ENCODE measurements around the gene COL11A1.

- no peak for TF ChIP-seq EZH2phosphoT487 (IDR thresholded peaks at IDR 0.05; ENCODE audit: borderline replicate concordance)
- no peak for TF ChIP-seq CTCF (IDR thresholded peaks at IDR 0.05 in 2 of 3, conservative IDR thresholded peaks at IDR 0.05 in 1 of 3; ENCODE audit: borderline replicate concordance in 1 of 3, insufficient read depth in 1 of 3, low read depth in 2 of 3, low read length in 2 of 3)
- TF ChIP-seq YY1 (IDR thresholded peaks at IDR 0.05; ENCODE audit: extremely low read depth, insufficient replicate concordance, low read depth, low read length), result no peak
- no peak for TF ChIP-seq CEBPB (IDR thresholded peaks at IDR 0.05; ENCODE audit: low read depth)
- TF ChIP-seq RAD21 (IDR thresholded peaks at IDR 0.05; ENCODE audit: low read depth), result no peak
- TF ChIP-seq CBX3 (IDR thresholded peaks at IDR 0.05; ENCODE audit: low read depth), result no peak
- no peak for TF ChIP-seq ELF1 (IDR thresholded peaks at IDR 0.05; ENCODE audit: borderline replicate concordance, low read depth)
- no peak for TF ChIP-seq SP1 (IDR thresholded peaks at IDR 0.05; ENCODE audit: low read depth)
- TF ChIP-seq POLR2AphosphoS5 (IDR thresholded peaks at IDR 0.05; ENCODE audit: low read depth, low read length), result no peak
- no peak for TF ChIP-seq FOSL1 (IDR thresholded peaks at IDR 0.05; ENCODE audit: low read depth)
- TF ChIP-seq POLR2A (IDR thresholded peaks at IDR 0.05; ENCODE audit: borderline replicate concordance, extremely low read depth, insufficient read depth, insufficient read length), result no peak
- TF ChIP-seq REST (IDR thresholded peaks at IDR 0.05; ENCODE audit: low read depth), result no peak
- no peak for TF ChIP-seq ZNF274 (IDR thresholded peaks at IDR 0.05; ENCODE audit: low read depth, low read length)
Observed at GRCh38 chr1:102896286-102896685, 212.0 kb downstream of the COL11A1 start.
